COLO829 (cell line): Measurements from ENCODE around the gene BIN1.

Experiments used
- DNase-seq: peaks from one replicate; pipeline ENCODE4 v3.0.0; 2012; ENCODE audit warnings: low spot score

BIN1 gene

GRCh38 chr2:127106991-127107621, at the start of gene BIN1:
Gene BIN1 (minus strand): TSS chr2:127107154. CDS start chr2:127106943, 211 bp downstream.
- DNase-seq = peak; percentile 82

GRCh38 chr2:127155947-127156346, 49.0 kb upstream of the BIN1 start:
- DNase-seq = no peak

- DNase-seq = no peak
Observed at GRCh38 chr2:127155028-127155581, 48.2 kb upstream of the BIN1 start.

GRCh38 chr2:127154396-127154795, 47.4 kb upstream of the BIN1 start:
- no peak for DNase-seq

GRCh38 chr2:127153691-127154158, 46.8 kb upstream of the BIN1 start:
- DNase-seq = no peak

- DNase-seq = no peak
Observed at GRCh38 chr2:127150996-127151395, 44.0 kb upstream of the BIN1 start.

GRCh38 chr2:127149384-127149783, 42.4 kb upstream of the BIN1 start:
- peak; percentile 28 for DNase-seq

GRCh38 chr2:127146820-127147502, 40.0 kb upstream of the BIN1 start:
- no peak for DNase-seq

- DNase-seq = no peak
Observed at GRCh38 chr2:127146071-127146725, 39.2 kb upstream of the BIN1 start.

GRCh38 chr2:127145280-127145895, 38.4 kb upstream of the BIN1 start:
- DNase-seq = no peak

GRCh38 chr2:127143841-127144782, 37.2 kb upstream of the BIN1 start:
- DNase-seq = peak; percentile 80

- no peak for DNase-seq
Observed at GRCh38 chr2:127142663-127143630, 36.0 kb upstream of the BIN1 start.

GRCh38 chr2:127140538-127140937, 33.6 kb upstream of the BIN1 start:
- no peak for DNase-seq

- no peak for DNase-seq
Observed at GRCh38 chr2:127139766-127140165, 32.8 kb upstream of the BIN1 start.

- no peak for DNase-seq
Observed at GRCh38 chr2:127138281-127138680, 31.3 kb upstream of the BIN1 start.

- no peak for DNase-seq
Observed at GRCh38 chr2:127137741-127138140, 30.8 kb upstream of the BIN1 start.

GRCh38 chr2:127137225-127137624, 30.3 kb upstream of the BIN1 start:
- no peak for DNase-seq

- no peak for DNase-seq
Observed at GRCh38 chr2:127134833-127135830, 28.2 kb upstream of the BIN1 start.

GRCh38 chr2:127134235-127134634, 27.3 kb upstream of the BIN1 start:
- DNase-seq = no peak
